GM12891 (cell line): ENCODE data around the gene TARS3.

Experiments used
- DNase-seq: peaks from one replicate; pipeline ENCODE4 v3.0.0; 2011; ENCODE audit warnings: low spot score; ENCODE audit not compliant: insufficient read length
- FAIRE-seq: peaks from 2 replicates; lab custom pipeline; 2011; peaks lifted over from hg19 to GRCh38; lab: Jason Lieb, UNC
- PAX5 ChIP-seq: IDR thresholded peaks from 2 replicates; pipeline ENCODE4 v1.6.1; 2011; ENCODE audit warnings: low read length, moderate library complexity, mild to moderate bottlenecking; ENCODE audit not compliant: insufficient read depth, severe bottlenecking
- POLR2A ChIP-seq: IDR thresholded peaks from 2 replicates; pipeline ENCODE4 v1.6.1; 2011; ENCODE audit warnings: low read depth, low read length, control low read depth
- POLR2AphosphoS5 ChIP-seq: IDR thresholded peaks from 2 replicates; pipeline ENCODE4 v1.6.1; 2011; ENCODE audit warnings: low read depth, low read length, control low read depth
- POU2F2 ChIP-seq: IDR thresholded peaks from 2 replicates; pipeline ENCODE4 v1.6.1; 2011; ENCODE audit warnings: low read depth, mild to moderate bottlenecking, control low read depth, low read length, moderate library complexity
- SPI1 ChIP-seq: IDR thresholded peaks from 2 replicates; pipeline ENCODE4 v1.6.1; 2011; ENCODE audit warnings: low read depth, low read length, control low read depth
- TAF1 ChIP-seq: IDR thresholded peaks from 2 replicates; pipeline ENCODE4 v1.6.1; 2011; ENCODE audit warnings: low read depth, low read length, control low read depth

The TARS3 gene

GRCh38 chr15:101623367-101624304, 100.6 kb downstream of the TARS3 start:
- DNase-seq, result no peak
- TF ChIP-seq TAF1 (no peak), POLR2A (no peak), PAX5 (no peak), SPI1 (no peak), POU2F2 (no peak), POLR2AphosphoS5 (no peak)
- FAIRE-seq, result no peak

- TF ChIP-seq PAX5, result no peak
- no peak for TF ChIP-seq POLR2A
- FAIRE-seq (no peak), DNase-seq (no peak)
Observed at GRCh38 chr15:101621961-101622360, 102.3 kb downstream of the TARS3 start.

DNA sequence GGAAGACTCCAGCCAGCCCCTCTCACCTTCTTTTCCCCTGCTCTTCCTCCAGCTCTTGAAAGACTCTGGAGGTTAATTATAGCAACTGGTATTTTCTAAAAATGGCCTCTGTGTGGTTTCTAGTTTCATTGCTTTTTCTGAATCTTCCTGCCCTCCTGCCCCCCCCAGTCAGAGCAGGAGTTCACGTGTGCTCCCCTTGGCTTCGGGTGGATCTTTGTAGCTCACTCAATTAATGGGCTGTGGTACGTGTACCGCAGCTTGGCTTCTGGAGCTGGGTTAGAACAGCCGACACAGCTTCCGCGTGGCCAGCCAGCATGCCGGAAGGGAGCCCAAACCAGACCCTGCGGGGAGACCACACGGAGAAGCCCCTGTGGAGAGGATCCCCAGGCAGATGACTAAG, 103.6 kb downstream of the TARS3 start:
- TF ChIP-seq POLR2AphosphoS5 (no peak), TAF1 (no peak), POU2F2 (no peak), PAX5 (no peak), SPI1 (no peak), POLR2A (no peak)
- FAIRE-seq, result no peak
- no peak for DNase-seq

GRCh38 chr15:101619615-101619865, 104.7 kb downstream of the TARS3 start:
- FAIRE-seq (no peak), DNase-seq (no peak)
- TF ChIP-seq SPI1, result no peak
- no peak for TF ChIP-seq TAF1
- TF ChIP-seq POLR2A, result no peak
- TF ChIP-seq POLR2AphosphoS5, result no peak

DNA sequence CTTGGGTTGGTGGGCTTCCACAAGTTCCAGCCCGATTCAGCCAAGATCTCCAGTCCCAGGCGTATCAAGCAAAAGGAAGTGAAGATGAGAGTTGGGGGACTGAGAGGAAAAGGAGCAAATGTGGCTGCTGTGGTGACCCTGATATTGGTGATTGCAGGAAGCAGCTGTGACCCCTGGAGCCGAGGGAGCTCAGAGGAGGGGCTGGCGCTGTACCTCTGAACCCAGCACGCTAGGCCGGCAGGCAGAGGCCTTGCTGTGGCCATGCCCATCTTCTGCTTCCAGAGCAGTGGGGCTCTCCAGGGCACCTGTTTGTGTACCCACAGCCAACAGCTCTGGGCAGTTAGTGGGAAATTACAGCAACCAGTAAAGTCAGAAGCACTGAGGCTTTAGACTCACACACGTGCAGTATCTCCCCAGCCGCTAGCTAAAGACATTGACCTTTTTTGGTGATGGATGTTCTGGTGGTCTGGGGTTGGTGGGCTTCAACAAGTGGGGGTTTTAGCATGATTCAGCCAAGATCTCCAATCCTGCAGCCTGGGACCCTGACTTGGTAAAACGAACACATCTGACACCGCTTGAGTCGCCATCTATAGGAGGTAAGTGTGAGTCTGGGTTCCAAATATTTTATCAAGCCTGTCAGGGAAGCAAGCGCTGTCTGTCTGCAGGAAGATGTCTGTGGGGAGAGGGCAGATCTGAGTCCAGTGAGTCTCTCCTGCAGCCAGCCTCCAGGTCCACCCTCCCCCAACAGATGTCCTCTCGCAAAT, 105.2 kb downstream of the TARS3 start:
- no peak for DNase-seq
- no peak for FAIRE-seq
- TF ChIP-seq POLR2AphosphoS5 (no peak), POU2F2 (no peak), PAX5 (no peak), SPI1 (no peak), TAF1 (no peak), POLR2A (no peak)

- FAIRE-seq (no peak), DNase-seq (no peak)
- TF ChIP-seq SPI1, result no peak
- no peak for TF ChIP-seq POLR2A
- no peak for TF ChIP-seq POLR2AphosphoS5
- TF ChIP-seq POU2F2, result no peak
- no peak for TF ChIP-seq PAX5
- no peak for TF ChIP-seq TAF1
Observed at GRCh38 chr15:101618076-101618475, 106.2 kb downstream of the TARS3 start.

GRCh38 chr15:101617390-101617965, 106.8 kb downstream of the TARS3 start:
- no peak for TF ChIP-seq SPI1
- TF ChIP-seq POU2F2, result no peak
- TF ChIP-seq PAX5, result no peak
- no peak for TF ChIP-seq POLR2AphosphoS5
- no peak for TF ChIP-seq TAF1
- TF ChIP-seq POLR2A, result no peak
- FAIRE-seq, result no peak
- no peak for DNase-seq

DNA sequence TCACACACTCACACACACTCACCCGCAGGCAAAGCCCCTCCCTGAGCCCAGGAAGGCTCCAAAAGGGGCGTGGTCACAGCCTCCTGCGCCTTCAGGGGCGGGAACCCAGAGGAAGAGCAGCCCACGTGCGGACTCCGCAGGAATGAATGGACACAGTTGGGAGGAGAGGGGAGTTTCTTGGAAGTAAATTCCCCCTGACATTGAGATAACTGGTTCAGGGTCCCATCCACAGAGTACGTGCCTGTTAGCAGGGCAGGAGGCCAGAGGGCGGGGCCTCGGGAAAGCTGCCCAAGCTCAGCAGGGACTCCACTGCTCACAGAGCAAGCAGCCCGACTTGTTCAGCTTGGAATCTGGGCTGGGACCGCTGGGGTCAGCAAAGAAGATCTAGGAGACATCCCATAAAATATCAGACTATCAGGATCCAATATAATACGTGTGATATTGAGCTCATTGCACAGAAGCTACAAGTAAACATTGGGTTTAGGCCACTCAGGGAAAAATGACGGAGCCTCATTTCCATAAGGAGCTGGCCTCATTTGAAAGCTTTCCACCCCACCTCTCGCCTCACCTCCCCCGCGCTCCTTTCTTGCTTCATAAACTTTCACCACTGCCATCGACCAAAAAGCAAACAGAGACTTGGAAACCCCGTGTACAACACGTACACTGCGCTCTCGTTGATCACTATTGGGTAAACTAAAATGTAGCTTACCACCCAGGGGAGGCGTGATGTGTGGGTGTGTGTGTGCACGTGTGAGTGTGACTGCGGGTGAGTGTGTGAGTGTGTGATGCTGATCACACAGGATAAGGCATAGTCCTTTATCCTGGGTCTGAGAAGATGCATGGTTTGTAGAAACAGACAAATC, 108.1 kb downstream of the TARS3 start:
- FAIRE-seq, result no peak
- DNase-seq, result no peak
- TF ChIP-seq POLR2A (no peak), SPI1 (no peak)

DNA sequence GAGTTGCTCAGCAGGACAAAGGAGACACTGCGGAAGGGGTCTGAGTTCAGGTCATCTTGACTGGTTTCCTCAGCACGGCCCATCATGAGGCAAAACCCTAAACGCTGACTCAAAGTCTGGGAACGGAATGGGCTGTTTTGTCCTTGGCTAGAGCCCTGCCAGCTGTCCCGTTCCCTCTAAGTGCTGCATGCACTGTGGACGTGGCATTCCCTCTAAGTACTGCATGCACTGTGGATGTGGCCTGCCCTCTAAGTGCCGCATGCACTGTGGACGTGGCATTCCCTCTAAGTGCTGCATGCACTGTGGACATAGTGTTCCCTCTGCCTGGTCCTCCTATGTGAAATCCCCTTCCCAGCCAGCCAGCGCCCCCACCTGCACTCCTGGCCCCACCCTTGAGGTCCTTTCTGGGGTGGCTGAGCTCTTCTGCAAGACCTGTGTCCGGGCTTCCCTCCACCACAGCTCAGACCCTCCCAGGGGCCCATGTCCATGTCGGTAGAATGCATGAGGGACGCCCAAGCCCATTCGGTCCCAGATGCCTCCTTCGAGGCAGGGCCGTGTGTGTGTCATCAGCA, 108.8 kb downstream of the TARS3 start:
- DNase-seq (no peak), FAIRE-seq (no peak)
- TF ChIP-seq POU2F2, result no peak
- TF ChIP-seq TAF1, result no peak
- TF ChIP-seq PAX5, result no peak
- no peak for TF ChIP-seq POLR2A
- TF ChIP-seq SPI1, result no peak
- no peak for TF ChIP-seq POLR2AphosphoS5
